D341Med (cell line): ENCODE results near the gene RNF144A.

Experiments
- DNase-seq: peaks from one replicate; pipeline ENCODE4 v3.0.0; 2012; ENCODE audit warnings: low spot score

RNF144A gene

DNA sequence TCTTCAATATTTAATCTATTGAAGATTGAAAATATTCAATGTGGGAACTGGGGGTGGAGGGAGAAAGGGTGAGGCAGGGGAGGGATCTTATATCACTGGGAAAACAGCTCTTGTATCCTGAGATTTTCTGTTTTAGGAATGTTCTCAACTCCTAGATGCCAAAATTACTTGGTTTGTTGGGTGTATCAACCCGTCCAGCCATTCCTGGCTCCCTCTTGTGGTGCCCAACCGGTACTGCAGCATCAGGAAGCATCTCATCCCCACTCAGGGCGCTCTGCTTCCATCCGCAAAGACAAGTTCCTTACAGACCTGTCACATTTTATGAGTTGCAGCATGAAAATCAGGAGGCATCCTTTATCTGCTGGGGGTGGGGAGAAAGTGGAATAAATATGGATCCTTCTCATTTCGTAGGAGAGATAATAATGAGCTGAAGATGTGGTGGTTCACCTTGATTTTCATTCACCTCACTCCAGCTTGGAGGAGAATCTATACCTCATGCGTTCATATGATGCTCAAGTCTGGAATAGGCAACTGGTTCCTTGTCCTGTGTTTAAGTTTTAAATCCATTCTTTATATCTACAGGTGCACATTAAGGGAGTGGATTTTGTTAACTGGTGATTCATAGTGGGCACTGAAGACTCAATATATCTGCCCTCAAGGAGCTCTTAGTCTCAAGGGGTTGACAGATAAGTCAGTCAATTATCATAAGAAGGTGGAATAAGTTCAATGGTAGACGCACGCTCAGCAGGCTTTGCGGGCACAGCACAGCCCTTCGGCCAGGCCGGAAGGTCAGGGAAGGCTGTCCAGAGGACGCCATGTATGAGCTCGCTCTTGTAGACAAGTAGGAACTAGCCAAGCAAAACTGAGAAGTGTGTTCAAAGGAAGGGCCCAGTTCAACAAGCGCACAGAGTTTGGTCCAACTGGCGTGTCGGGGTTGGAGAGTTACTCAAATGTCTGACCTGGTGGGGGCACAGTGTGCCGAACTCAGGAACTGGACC lies 127.3 kb downstream of the RNF144A start:
- peak; percentile 77 for DNase-seq

GRCh38 chr2:7045601-7046590 lies 128.7 kb downstream of the RNF144A start:
- DNase-seq: no peak

DNA sequence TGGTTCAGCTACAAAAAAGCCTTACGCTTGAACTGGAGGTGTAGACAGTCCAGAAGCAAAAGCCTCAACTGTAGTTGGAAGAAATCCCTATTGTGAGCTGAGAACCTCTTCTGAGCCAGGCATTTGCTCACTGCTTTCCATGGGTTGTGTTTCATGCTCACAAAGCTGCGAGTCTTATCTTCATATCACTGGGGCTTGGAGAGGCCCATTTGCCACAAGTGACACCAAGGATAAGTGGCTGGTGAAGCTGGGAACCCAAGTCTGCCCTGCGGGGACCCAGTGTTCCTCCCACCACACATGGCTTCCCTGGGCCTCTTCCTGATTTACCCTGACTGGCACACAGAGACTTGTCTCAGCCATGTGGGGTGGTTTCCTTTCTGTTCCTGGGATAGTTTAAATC lies 130.4 kb downstream of the RNF144A start:
- DNase-seq: no peak

- no peak for DNase-seq
Measured at GRCh38 chr2:7048762-7049294, 131.6 kb downstream of the RNF144A start.

DNA sequence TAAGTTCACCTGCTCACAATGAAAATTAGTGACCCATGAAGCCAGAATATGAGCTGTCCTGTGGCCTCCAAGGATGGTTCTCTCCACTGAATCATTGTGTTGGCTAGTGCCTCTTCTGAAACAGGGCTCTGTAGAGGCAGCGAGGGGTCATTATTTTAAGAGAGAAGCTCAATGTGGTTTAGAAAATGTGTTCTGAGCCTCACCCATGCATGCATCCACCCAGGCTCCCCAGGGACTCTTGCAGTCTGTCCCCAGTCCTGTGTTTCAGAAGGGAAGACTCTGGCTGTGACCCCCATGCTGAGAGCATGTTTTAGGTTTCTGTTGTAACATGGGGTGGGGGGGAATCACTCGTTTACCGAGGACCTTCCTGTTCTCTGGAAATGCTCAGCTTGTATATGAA lies 135.2 kb downstream of the RNF144A start:
- no peak for DNase-seq

GRCh38 chr2:7053650-7054265 lies 136.5 kb downstream of the RNF144A start:
- DNase-seq: no peak

- no peak for DNase-seq
Measured at GRCh38 chr2:7057865-7058400, 140.7 kb downstream of the RNF144A start.

DNA sequence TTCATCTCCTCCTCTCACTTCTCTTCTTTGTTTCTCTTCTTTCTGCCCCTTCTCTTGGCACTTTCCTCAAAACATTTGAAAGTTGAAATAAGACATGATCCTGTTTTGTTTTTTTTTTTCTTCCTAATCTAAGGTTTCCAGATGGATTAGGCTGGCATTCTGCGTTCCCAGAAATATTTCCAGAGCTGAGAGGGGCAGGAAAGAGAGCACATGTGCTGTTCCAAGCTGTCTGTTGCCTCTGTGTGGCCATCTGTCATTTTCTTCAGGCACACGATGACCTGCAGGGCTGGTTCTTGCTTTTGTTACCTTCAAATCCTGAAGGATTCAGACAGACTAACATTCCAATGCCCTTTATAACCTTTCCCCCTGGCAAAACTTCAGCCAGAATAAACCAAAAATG lies 142.9 kb downstream of the RNF144A start:
- DNase-seq: no peak

GRCh38 chr2:7060631-7061449 lies 143.6 kb downstream of the RNF144A start:
- no peak for DNase-seq

DNA sequence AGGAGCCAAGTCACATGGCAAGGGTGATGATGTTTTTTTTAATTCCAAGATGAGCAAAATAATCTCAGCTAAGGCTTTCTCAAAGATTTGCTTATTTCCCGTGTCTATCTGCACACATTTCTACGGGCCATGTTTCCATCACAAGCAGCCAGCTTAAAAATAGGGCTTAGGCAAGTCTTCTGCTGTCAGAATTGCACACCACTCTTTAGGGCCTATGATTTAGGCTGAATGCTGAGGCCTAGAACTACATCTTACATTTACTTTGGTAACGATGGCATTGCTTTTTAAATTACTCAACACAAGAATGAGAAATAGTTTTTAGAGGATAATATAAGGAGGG lies 144.2 kb downstream of the RNF144A start:
- no peak for DNase-seq

DNA sequence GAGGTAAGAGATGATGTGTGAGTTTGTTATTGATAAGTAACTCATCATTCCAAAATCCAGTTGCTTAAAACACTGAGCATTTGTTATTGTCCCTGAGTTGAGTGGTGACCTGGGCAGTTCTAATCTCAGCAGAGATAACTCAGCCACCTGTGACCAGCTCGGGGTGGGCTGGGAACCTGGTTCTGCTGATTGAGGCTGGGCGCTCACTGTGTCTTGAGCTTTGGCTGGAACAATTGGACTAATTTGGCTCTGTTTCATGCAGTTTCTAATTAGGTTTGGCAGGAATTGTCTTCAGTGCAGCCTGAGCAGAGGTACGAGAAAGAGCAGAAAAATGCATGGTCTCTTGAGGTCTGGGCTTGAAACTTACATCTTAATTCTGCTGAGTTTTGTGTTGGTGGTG lies 144.7 kb downstream of the RNF144A start:
- DNase-seq: no peak

DNA sequence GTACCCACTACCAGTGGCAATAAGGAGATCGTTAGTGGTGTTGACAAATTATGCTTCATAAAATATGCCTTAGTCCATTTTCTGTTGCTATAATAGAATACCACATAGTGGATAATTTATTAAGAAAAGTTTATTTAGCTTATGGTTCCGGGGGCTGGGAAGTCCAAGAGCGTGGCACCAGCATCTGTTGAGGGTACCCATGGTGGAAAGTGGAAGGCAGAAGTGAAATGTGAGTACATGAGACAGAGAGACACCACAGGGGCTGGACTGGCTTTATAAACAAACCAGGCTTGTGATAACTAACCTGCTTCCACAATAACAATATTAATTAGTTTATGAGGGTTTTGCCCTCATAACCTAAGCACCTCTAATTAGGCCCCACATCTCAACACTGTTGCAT lies 146.6 kb downstream of the RNF144A start:
- DNase-seq: no peak

GRCh38 chr2:7068457-7068856 lies 151.2 kb downstream of the RNF144A start:
- no peak for DNase-seq

DNA sequence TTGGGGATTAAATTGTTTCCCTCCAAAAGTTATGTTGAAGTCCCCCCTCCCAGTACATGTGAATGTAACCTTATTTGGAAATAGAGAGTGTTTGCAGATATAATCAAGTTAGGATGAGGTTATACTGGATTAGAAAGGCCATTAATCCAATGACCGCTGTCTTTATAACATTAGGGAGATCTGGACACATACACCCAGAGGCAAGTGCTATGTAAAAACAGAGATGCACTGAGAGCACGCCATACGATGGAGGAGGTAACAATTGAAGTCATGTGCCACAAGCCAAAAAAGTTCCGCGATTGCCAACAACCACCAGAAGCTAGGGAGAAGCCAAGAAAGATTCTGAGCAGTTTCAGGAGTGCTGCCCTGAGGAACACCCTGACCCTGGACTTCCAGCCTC lies 153.3 kb downstream of the RNF144A start:
- no peak for DNase-seq

GRCh38 chr2:7071154-7071553 lies 153.9 kb downstream of the RNF144A start:
- DNase-seq: no peak

GRCh38 chr2:7071916-7072556 lies 154.8 kb downstream of the RNF144A start:
- no peak for DNase-seq

- no peak for DNase-seq
Measured at GRCh38 chr2:7073901-7074300, 156.7 kb downstream of the RNF144A start.

DNA sequence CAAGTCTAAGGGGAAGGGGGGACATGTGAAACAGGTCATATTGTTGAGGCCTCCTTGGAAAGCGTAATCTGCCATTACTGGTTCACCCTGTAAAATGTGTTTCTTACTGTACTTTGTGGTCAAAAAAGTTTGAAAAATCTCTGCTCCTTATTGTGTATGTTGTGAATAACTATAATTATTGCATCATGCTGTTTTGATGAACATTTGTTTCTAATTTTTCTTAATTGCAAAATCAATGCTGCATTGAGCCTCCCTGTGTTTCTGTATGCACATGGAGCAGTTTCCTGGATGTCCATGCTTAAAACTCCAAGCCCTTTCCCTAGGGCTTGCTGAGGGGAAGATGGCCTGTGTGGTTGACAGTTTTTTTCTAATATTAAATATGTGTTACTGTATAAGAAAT lies 158.6 kb downstream of the RNF144A start:
- no peak for DNase-seq

GRCh38 chr2:7077660-7078267 lies 160.6 kb downstream of the RNF144A start:
- DNase-seq: no peak
